NCI-H446 (cell line): Measurements from ENCODE around the gene PTPRQ.
A peak's percentile ranks its signal among the peaks of the same experiment; 100 is the strongest.
"Not testable (repeated sequence)": the region's sequence is repeated elsewhere in the genome, so short reads cannot be mapped to it uniquely, and the experiment has no call there.

Experiments
- DNase-seq, 2 experiments: peaks; one replicate each; lab custom pipeline; 2025; lab: John Stamatoyannopoulos, UW

Gene PTPRQ, protein sequence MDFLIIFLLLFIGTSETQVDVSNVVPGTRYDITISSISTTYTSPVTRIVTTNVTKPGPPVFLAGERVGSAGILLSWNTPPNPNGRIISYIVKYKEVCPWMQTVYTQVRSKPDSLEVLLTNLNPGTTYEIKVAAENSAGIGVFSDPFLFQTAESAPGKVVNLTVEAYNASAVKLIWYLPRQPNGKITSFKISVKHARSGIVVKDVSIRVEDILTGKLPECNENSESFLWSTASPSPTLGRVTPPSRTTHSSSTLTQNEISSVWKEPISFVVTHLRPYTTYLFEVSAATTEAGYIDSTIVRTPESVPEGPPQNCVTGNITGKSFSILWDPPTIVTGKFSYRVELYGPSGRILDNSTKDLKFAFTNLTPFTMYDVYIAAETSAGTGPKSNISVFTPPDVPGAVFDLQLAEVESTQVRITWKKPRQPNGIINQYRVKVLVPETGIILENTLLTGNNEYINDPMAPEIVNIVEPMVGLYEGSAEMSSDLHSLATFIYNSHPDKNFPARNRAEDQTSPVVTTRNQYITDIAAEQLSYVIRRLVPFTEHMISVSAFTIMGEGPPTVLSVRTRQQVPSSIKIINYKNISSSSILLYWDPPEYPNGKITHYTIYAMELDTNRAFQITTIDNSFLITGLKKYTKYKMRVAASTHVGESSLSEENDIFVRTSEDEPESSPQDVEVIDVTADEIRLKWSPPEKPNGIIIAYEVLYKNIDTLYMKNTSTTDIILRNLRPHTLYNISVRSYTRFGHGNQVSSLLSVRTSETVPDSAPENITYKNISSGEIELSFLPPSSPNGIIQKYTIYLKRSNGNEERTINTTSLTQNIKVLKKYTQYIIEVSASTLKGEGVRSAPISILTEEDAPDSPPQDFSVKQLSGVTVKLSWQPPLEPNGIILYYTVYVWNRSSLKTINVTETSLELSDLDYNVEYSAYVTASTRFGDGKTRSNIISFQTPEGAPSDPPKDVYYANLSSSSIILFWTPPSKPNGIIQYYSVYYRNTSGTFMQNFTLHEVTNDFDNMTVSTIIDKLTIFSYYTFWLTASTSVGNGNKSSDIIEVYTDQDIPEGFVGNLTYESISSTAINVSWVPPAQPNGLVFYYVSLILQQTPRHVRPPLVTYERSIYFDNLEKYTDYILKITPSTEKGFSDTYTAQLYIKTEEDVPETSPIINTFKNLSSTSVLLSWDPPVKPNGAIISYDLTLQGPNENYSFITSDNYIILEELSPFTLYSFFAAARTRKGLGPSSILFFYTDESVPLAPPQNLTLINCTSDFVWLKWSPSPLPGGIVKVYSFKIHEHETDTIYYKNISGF (N-terminal part only)

DNA sequence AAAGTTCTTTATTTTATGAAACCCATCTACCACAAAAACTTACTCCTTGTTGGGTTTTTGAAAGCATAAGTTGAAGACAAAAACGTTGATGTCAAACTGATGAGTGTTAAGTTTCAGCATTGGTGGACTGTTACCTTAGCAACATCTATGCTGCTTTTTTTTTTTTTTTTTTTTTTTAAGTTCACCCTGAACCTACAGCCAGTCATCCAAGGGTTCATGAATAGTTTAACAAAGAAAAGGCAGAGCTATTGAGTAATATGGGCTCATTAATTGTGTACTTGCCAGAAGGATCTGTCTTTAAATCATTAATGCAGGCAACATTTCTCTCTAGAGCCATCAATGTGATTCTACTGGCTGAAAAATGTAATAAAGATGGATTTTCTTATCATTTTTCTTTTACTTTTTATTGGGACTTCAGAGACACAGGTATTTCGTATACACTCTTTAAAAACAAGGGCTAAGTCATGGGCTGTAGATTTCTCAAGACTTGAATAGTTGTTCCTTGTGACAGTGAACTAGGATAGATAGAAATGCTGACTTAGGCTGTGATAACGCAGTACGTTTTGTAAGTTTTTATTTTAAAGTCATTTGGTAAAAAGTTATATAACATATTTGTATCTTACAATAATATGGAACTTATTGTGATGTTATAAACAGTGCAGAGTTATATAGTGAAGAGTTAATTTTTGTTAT lies at the start of gene PTPRQ:
PTPRQ (plus strand) TSS at position 262 of the 693 bp plus-strand sequence; CDS start at position 373, 111 bp downstream.
- no peak for DNase-seq

DNA sequence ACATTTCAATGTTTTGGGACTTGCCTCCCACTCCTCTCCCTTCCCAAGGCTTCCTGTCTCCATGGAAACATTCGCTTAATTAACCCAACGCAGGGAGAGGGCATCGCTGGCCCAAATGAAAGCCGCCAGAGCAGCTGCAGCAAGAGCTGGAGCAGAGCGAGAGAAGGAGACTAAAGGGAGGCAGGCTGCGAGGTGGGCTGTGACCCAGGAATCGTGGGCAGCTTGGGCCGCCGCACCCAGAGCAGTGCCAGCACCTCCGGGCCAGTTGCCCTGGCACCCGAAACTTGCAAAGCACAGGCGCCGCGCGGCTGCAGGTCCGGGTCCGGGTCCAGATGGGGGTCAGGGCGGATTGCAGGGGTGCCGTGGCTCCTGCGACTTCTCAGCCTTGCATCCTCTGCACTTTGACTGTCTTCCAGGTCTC lies 43.5 kb upstream of the PTPRQ start:
- DNase-seq: no peak

DNA sequence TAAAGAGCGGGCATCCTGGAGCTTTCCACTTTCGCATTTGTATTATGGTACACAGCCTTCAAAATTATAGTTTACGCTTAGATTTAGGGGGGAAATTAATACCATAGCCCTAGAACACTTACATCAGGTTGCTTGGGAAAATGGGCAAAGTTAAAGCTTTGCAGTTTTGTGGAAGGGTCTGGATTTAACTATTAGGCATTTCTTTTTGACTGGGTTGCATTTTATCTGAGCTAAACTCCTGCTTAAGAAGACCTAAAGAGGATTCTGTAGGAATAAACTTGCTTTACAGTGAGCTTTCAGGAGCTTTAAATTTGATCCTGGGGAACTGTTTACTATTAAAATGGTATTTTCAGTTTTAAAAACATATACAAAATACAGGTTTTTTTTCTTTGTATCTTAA lies 42.8 kb upstream of the PTPRQ start:
- DNase-seq: no peak

DNA sequence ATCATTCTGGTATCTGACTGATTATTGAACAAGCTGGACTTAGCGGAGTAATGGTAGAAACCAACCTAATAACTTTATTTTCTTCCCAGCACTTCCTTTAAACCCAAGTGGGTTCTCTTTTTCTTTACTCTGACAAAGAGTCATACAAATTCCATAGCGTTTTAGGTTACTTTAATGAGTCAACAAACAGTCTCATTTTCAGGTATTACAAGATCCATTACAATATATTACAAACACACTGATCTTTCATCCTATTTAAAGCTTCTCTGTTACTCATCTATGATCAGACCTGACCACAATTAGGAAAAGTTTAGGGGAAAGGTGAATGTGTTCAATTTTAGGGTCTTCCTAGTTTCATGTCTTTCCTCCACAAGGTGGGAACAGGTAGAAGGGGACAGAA lies 39.4 kb upstream of the PTPRQ start:
- no peak for DNase-seq

DNA sequence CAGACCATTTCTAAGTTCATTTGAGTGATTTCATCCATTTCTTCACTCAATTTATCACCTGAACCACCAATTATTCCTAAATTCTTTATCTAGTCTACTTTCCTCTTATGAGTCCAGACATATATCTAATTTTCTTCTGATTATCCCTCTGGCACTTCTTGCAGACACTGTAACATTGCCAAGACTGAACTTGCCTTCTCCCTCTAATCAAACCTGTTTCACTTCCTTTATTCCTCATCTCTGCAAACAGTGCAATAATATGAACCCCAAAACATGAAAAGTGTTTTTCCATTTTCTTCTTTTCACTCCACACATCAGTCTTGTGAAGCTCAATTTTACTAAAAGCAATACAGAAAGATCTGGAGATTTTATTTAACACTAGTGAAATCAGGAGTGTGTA lies 37.8 kb upstream of the PTPRQ start:
- no peak for DNase-seq

DNA sequence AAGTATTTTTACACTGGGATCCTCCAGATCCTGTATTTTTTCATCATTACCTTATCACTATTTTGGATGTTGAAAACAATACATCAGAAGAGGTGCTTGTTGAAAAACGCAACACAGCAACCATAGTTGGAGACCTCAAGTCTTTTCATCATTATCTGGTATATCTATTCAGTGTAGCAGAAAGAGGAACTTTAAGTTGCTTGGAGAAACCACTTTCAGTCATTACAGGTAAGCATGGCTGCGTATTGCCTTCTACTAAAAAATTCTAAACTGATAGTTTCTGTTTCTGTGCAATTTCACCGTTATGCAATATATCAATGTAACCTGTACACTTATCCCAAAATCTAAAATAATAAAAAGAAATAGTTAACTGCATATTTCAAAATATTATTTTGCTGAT lies 32.2 kb upstream of the PTPRQ start:
- no peak for DNase-seq

DNA sequence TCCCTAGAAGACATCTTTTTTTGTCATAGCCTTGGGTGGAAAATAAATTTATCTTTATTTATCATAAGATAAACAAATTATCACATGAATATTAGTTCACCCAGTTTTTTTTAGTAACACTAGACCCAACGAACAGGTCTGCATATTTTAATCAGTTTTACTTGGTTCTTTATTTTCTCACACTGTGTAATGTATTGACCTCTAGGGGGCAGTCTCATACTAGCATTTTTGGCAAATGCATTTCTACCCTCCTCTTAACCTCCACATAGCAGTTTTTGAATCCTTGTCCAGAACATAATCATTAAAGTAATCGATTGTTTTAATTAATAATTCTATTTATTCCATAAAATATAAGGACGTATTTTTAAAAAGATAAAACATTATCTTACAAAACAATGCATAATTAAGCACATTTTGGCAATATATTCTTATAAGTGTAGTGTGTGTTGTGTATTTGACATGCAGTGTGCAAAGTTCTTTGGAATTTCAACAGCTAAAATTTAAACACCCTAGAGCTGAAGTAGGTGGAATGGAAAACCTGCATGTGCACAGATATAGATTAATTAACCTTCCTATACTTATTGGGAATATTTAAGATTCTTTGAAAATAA lies 31.6 kb upstream of the PTPRQ start:
- DNase-seq: peak; percentile 63 to 82

DNA sequence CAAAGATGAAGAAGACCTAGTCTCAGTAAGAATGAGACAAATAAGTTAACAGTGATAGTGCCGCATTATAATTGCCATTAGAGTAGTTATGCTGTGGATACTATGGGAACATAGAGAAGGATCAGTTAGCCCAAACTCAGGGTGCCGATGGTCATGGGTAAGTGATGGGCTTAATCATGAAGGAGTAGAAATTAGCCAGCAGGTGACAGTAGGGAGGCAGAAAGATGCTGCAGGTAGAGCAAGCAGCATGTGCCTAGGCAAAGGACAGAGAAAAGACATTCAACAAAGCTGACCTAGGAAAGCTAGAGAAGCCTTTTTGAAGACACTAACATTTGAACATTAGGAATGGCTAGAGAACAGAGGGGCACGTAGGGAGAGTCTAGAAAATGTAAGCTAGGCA lies 30.6 kb upstream of the PTPRQ start:
- no peak for DNase-seq

DNA sequence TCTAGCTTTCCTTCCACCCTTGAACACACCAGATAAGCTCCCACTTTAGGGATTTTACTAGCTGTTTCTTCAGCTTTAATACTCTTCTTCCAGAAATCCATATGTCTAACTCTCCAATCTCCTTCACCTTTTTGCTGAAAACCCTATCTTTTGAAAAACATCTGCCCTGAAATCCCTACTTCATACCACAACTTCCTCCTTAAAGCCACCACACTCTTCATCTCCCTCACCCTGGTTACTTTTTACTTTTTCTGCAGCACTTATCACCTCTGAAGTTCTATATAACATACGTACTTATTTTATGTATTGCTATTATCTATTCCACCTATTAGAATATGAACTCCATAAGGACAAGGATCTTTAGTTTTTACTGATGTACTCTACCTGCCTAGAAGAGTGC lies 28.6 kb upstream of the PTPRQ start:
- DNase-seq: no peak

DNA sequence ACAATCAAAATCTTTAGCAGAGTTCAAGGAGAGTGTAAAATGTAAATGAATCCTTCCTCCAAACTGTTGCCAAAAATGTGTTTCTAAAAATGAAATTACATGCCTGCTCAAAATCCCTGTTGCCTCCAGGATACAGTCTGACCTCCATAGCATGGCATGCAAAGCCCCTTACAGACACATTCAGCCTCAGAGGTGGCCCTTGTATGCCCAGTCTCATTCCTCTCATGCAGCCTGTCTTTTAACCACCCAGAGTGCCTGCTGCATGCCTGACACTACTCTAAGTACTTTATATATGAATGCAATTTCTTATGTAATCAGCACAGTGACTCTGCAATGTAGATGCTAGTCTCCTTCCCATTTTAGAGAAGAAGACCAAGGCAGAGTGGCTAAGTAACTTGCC lies 24.4 kb upstream of the PTPRQ start:
- DNase-seq: no peak

DNA sequence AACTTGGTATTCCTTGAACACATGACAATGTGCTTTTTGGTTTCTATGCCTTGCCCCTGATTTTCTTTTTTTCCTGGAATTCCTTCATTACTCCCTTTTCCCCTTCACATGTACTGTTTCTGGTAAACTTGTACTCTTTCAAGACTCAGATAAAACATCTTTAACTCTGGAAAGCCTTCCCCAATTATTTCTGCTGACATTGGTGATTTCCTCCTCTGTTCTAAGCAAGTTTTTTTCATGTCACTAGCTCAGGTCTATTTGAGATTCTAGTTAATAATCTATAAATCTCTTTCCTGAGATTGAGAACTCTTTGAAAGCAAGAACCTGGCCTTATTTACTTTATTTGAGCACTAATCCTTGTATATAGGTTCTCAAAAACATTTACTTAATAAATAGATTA lies 24.0 kb upstream of the PTPRQ start:
- no peak for DNase-seq

DNA sequence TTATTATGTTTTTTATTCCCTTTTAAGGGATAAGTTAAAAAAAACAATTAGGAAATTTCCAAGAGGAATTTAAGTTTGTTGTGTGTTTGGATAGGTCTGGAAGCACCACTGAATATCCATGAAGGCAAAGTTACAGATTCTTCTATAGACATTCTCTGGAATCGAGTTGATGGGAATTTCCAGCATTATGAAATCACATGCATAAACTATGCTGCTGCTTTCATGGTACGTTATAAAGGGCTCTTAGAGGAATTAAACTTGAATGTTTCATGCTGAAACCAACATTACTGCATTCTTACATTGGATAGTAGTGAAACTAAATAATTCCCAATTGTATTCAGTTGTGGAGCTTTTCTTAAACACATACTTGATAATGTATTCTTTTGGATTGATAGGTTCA lies 21.5 kb upstream of the PTPRQ start:
- no peak for DNase-seq

DNA sequence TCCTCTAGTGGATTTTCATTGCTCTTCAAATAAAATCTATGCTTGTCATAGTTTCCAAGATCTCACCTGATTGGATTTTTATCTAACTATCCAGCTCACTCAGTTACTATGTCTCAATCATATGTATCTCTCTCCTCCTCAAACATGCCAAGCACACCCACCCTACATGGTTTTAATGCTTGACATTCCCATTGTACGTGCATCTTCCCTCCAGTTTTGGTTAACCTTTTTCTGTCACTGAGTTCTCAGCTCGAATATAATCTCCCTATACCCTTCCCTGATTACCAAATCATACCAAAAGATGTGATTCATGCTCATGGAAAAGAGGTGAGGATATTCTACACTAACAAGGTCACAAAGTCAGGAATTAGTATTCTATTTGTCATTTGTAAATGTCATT lies 12.0 kb upstream of the PTPRQ start:
- DNase-seq: no peak

DNA sequence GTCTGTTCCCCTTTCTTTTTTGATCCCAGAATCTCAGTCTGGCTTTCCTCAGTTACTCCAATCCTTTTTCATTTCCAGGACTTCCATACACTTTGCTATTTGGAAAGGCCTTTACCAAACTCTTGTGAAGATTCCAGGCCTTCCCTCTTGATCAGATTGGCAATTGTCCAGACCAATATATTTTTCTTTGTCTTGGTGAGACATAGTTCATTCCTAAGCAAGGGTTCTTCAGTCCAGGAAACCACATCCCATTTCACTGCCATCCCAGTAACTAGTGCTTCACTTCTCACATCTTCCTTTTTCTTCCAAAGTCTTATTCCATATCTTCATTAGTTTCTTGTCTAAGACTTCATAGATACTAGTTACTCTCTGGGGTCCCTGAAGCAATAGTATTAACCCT lies 2.1 kb upstream of the PTPRQ start:
- no peak for DNase-seq

DNA sequence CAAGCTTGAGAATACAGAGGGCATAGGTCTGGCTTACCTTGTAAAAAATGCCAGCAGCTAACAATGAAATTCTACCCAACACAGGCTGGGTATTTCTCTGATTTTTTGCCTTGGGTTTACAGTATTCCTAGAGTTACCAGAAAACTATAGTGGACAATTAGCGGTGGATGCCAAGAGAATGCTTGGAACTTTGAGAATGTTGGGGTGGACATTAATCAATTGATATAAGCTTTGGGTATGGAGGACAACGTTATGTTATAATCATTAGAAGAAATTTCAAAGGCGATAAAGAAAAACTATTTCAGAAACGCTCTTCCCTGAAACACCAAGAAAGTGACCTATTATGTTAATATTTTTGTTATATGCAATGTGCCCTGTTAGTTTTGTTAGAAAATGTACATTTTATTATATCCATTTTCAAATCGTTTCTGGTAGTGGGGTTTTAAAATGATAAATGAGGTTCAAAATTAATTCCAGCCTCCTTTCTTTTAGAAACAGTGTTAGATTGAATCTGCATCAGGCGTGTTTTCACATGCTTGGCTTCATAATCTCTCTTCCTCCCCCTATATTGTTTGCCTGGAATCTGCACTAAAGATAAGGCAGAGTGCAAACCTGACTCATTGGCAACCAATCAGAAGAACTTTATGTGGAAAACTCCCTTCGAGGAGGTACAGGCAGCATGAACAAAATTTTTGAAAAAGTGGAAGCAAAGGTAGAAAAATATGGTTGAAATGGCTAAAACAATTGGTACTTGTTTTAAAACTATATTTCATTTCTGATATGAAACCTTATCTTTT lies 1.4 kb upstream of the PTPRQ start:
- DNase-seq: no peak

DNA sequence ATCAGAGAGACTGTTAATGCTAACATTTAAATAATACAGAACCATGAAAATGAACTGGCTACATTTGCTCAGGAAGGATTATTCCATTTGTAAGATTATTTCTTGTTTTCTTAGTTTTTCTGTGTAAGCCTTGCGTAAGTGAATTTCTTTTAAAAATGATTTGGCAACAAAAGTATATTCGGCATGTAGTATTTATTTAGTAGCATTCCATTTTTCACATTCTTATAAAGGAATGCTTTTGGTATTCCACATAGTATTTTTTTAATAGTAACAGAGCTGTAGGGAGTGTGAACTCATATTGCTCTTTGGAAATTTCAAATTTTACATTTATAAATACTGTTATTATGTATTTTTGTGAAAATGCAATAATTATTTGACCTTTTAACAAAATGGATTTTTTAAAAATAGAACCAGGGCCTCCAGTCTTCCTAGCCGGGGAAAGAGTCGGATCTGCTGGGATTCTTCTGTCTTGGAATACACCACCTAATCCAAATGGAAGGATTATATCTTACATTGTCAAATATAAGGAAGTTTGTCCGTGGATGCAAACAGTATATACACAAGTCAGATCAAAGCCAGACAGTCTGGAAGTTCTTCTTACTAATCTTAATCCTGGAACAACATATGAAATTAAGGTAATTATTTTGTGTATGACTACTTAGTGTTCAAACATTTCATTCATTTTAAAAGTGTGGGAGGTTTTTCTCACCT lies 1.2 kb downstream of the PTPRQ start:
- no peak for DNase-seq

DNA sequence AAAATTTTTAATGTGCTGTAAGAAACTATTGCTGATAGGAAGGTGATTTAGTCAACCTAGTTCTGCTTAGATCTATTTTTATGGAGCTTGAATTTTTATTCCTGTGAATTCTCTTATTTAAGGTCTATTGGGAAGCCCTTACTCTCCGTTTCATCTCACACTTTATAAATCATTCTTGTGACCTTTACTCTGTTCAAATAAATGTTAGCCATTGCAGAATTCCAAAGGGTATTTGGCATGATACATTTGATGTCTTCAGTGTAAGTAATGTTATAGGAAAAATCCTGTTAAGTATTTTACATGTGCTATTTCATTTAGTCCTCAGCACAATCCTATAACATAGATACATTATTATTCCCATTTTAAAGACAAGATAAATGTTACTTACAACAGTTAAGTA lies 12.5 kb downstream of the PTPRQ start:
- DNase-seq: no peak

DNA sequence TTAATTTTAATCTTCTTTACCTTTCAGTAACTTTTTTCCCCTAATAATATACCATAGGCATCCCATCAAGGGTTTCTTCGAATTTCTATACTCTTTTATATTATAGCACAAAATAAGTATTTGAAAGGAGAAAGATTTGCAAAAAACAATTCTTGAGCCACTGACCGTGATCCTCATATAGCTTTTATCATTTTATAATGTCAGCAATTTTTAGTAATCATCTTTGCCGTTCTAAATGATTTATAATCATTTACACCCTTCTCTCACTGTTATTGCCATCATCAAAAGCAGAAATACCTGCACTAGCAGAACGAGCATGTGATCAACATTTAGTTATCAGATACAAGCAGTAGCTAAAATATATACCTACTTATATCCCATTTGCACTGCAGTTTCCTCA lies 16.9 kb downstream of the PTPRQ start:
- DNase-seq: no peak

DNA sequence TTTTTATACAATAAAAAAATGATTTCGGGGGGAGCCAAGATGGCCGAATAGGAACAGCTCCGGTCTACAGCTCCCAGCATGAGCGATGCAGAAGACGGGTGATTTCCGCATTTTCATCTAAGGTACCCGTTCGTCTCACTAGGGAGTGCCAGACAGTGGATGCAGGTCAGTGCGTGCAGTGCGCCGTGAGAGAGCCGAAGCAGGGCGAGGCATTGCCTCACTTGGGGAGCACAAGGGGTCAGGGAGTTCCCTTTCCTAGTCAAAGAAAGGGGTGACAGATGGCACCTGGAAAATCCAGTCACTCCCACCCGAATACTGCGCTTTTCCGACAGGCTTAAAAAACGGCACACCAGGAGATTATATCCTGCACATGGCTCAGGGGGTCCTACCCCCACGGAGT lies 17.8 kb downstream of the PTPRQ start:
- not testable (repeated sequence) for DNase-seq

DNA sequence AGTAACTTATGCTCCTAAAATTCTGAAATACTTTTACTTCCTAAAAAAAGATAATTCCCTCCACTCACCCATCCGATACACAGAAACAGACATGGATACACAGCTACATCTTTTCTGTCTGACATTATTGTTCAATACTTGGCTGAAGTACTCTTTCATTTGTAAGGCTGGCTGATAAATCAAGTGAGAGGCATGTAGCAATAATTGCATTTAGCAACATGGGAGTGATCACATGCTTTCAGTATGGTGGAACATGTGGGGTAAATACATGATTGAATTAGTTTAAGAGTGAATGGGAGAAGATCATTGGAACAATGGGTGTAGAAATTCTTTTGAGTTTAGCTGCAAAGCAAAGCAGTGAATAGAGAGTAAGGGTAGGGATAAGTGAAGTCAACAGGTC lies 25.6 kb downstream of the PTPRQ start:
- DNase-seq: no peak
